ENCODE results near the gene TTC39C.

TTC39C gene

GRCh38 chr18:24015639-24016631 is 1.4 kb downstream of the TTC39C start:
- no peak for TF ChIP-seq CTCF (IDR thresholded peaks at IDR 0.05; ENCODE audit: control extremely low read depth, extremely low read depth, low read depth, missing control alignments)
- CTCF ChIA-PET: interaction anchor here (1.1 to 2.2 kb wide), 4 partner anchors 11 to 57 kb away, joined by 3 to 6 read pairs (median 3); no protein-coding TSS in a partner anchor
- POLR2A ChIA-PET: no interaction called here
- DNase-seq (ENCODE audit: extremely low spot score): no peak

DNA sequence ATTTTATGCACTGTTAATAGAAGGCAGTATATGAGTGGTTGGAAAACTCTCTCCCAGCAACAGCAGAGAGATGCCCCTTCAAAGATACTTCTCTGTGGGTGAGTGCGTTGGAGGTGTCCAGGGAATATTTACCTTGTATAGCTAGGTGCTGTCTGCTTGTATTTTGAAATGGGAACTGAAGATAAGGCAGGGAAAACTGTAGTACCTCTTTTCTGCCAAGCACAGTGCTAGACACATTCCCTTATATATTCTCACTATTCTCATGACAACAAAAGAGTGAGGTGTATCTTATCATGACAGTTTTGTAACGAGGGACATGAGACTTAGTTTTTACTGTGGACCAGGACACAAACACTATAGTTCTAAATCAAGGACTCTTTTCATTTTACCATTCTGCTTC is 2.1 kb downstream of the TTC39C start:
- CTCF ChIA-PET: interaction anchor here (1.4 to 2.2 kb wide), 2 partner anchors 11 to 39 kb away, joined by 4 to 6 read pairs; no protein-coding TSS in a partner anchor
- no peak for TF ChIP-seq CTCF (IDR thresholded peaks at IDR 0.05; ENCODE audit: control extremely low read depth, extremely low read depth, low read depth, missing control alignments)
- DNase-seq (ENCODE audit: extremely low spot score): no peak
- POLR2A ChIA-PET: no interaction called here

DNA sequence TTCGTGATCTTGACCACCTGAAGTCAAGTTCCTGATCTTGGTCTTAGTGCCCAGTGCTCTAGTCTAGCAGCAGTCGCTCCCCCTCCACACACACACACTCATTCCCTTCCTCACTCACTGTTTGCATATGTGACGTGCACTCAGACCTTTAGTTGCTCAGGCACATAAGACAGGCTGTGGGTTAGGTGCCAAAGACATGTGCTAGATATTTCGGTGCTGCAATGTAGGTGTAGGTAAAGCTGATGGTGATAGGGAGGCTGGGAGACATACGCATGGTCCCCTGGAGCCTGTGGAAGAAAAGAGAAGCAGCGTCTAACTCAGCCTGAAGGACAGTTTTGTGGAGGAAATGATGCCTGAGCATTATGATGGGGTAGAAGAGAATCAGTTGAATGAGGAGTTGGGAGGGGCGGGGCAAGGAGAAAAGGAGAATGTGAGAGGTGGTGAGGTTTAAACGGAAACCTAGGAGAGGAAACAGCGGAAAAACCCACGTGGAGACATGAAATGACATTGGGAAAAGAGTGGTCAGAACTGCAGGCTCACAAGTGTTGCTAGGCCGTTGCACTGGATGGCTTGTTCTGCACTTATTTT is 3.8 kb downstream of the TTC39C start:
- ChIA-PET POLR2A (no interaction called here), CTCF (interaction anchor here (1.2 to 2.2 kb wide), 3 partner anchors 9 to 93 kb away, joined by 3 to 6 read pairs (median 6); no protein-coding TSS in a partner anchor)
- no peak for DNase-seq (ENCODE audit: extremely low spot score)
- TF ChIP-seq CTCF (IDR thresholded peaks at IDR 0.05; ENCODE audit: control extremely low read depth, extremely low read depth, low read depth, missing control alignments): no peak

- peak; percentile 62 for DNase-seq (ENCODE audit: extremely low spot score)
- POLR2A ChIA-PET: no interaction called here
- CTCF ChIA-PET: interaction anchor here (1.2 kb wide), 1 partner anchor 92 kb away, joined by 3 read pairs; no protein-coding TSS in a partner anchor
- TF ChIP-seq CTCF (IDR thresholded peaks at IDR 0.05; ENCODE audit: control extremely low read depth, extremely low read depth, low read depth, missing control alignments): no peak
These were observed 5.2 kb downstream of the TTC39C start for GRCh38 chr18:24019641-24020331.

GRCh38 chr18:24021505-24021904 is 7.0 kb downstream of the TTC39C start:
- ChIA-PET POLR2A (interaction anchor here (0.6 kb wide), 2 partner anchors 22 to 69 kb away, joined by 3 read pairs; no protein-coding TSS in a partner anchor), CTCF (no interaction called here)
- no peak for TF ChIP-seq CTCF (IDR thresholded peaks at IDR 0.05; ENCODE audit: control extremely low read depth, extremely low read depth, low read depth, missing control alignments)
- DNase-seq (ENCODE audit: extremely low spot score): no peak

- ChIA-PET CTCF (interaction anchor here (1.4 to 2.9 kb wide), 2 partner anchors 11 kb away, joined by 3 to 7 read pairs; no protein-coding TSS in a partner anchor), POLR2A (interaction anchor here (0.6 kb wide), 1 partner anchor 68 kb away, joined by 3 read pairs; no protein-coding TSS in a partner anchor)
- no peak for DNase-seq (ENCODE audit: extremely low spot score)
- TF ChIP-seq CTCF (IDR thresholded peaks at IDR 0.05; ENCODE audit: control extremely low read depth, extremely low read depth, low read depth, missing control alignments): no peak
These were observed 7.6 kb downstream of the TTC39C start for GRCh38 chr18:24022161-24022560.

Measured in GM10248 (cell line).